Measurements from ENCODE around the gene GMDS.

GMDS gene

GRCh38 chr6:1575210-1576041 is 670.0 kb downstream of the GMDS start:
- peak overlapping the region; percentile 17 for H3K4me3 ChIP-seq (ENCODE audit: low read depth, low read length)
- DNase-seq (ENCODE audit: low read depth) = peak; percentile 39

GRCh38 chr6:1574890-1575209 is 670.6 kb downstream of the GMDS start:
- no peak overlapping the region for H3K4me3 ChIP-seq (ENCODE audit: low read depth, low read length)
- no peak for DNase-seq (ENCODE audit: low read depth)

GRCh38 chr6:1574083-1574761 is 671.2 kb downstream of the GMDS start:
- DNase-seq (ENCODE audit: low read depth) = no peak
- H3K4me3 ChIP-seq (ENCODE audit: low read depth, low read length) = no peak overlapping the region

All from skeletal muscle cell (primary cell).